Memory B cell (primary cell): ENCODE measurements around the gene SRGAP2B.
"Not testable (repeated sequence)": the region's sequence is repeated elsewhere in the genome, so short reads cannot be mapped to it uniquely, and the experiment has no call there.

Experiments used
- ATAC-seq: fragments of 150-1000 bp; cut with Tn5 transposase; 2 replicates; pipeline ENCODE4 v1.10.0; 2021; ENCODE audit warnings: low read depth, mild to moderate bottlenecking, moderate library complexity
- DNase-seq, 2 donors: peaks; one replicate each; pipeline ENCODE4 v3.0.0; 2022; ENCODE audit warnings: low spot score in 2 of 2
- H3K27ac Mint-ChIP-seq: one replicate; pipeline ENCODE4 v1.8.0; 2022; ENCODE audit warnings: mild to moderate bottlenecking, moderate library complexity, mixed read lengths
- H3K27me3 Mint-ChIP-seq: one replicate; pipeline ENCODE4 v1.8.0; 2022; ENCODE audit warnings: mixed read lengths
- H3K36me3 Mint-ChIP-seq: one replicate; pipeline ENCODE4 v1.8.0; 2022; ENCODE audit warnings: mild to moderate bottlenecking, mixed read lengths
- H3K4me1 Mint-ChIP-seq: one replicate; pipeline ENCODE4 v1.8.0; 2022; ENCODE audit warnings: mixed read lengths
- H3K4me3 Mint-ChIP-seq: one replicate; pipeline ENCODE4 v1.8.0; 2022; ENCODE audit warnings: mild to moderate bottlenecking, moderate library complexity, mixed read lengths
- H3K9me3 Mint-ChIP-seq: one replicate; pipeline ENCODE4 v1.8.0; 2022; ENCODE audit warnings: mixed read lengths

Gene SRGAP2B

GRCh38 chr1:145112703-145113102, 17.6 kb upstream of the SRGAP2B start:
- H3K27me3 Mint-ChIP-seq, H3K36me3 Mint-ChIP-seq, H3K27ac Mint-ChIP-seq, ATAC-seq, H3K4me1 Mint-ChIP-seq, H3K9me3 Mint-ChIP-seq, DNase-seq, H3K4me3 Mint-ChIP-seq: not testable (repeated sequence)

- DNase-seq, H3K36me3 Mint-ChIP-seq, ATAC-seq, H3K27ac Mint-ChIP-seq, H3K4me1 Mint-ChIP-seq, H3K9me3 Mint-ChIP-seq, H3K27me3 Mint-ChIP-seq, H3K4me3 Mint-ChIP-seq: not testable (repeated sequence)
These were observed 16.5 kb upstream of the SRGAP2B start for GRCh38 chr1:145111674-145112073.

DNA sequence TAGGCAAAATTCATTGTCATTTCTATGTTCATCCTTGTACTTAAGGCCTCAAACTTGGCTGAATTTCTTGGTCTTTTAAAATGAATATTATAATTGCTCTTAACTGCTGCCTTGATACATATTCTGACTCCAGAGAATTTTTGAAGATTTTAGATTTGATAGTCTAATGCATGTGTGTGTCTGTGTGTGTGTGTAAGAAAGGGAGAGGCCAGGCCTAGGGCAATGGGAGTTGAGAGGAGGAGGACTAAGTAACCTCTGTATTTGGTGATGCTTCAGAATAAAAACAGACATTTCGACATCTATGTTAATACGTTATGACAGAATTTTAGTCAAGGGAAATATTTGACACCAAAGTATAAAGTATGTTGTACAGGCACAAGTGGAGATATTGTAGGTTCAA, 8.2 kb upstream of the SRGAP2B start:
- not testable (repeated sequence) for H3K4me3 Mint-ChIP-seq, H3K36me3 Mint-ChIP-seq, H3K27me3 Mint-ChIP-seq, H3K4me1 Mint-ChIP-seq, ATAC-seq, DNase-seq, H3K27ac Mint-ChIP-seq, H3K9me3 Mint-ChIP-seq

DNA sequence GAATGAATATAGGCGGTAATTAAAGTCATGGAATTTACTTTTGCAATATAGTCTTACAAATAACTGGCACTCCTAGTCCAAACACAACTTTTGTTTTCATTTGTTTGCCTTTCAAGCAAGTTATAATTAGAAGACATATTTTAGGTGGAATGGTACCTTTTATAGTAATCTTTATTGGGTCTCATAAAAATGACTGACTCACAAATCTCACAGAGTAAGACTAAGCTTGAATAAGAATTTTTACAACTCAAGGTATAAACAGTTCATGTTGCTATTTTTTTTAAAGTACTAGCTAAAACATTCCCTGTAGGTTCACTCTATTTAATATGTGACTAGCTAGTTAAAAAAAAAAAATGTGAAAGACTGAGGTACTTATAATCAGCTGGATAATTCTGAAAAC, 6.6 kb upstream of the SRGAP2B start:
- H3K4me1 Mint-ChIP-seq, DNase-seq, H3K27me3 Mint-ChIP-seq, H3K9me3 Mint-ChIP-seq, ATAC-seq, H3K27ac Mint-ChIP-seq, H3K4me3 Mint-ChIP-seq, H3K36me3 Mint-ChIP-seq: not testable (repeated sequence)

DNA sequence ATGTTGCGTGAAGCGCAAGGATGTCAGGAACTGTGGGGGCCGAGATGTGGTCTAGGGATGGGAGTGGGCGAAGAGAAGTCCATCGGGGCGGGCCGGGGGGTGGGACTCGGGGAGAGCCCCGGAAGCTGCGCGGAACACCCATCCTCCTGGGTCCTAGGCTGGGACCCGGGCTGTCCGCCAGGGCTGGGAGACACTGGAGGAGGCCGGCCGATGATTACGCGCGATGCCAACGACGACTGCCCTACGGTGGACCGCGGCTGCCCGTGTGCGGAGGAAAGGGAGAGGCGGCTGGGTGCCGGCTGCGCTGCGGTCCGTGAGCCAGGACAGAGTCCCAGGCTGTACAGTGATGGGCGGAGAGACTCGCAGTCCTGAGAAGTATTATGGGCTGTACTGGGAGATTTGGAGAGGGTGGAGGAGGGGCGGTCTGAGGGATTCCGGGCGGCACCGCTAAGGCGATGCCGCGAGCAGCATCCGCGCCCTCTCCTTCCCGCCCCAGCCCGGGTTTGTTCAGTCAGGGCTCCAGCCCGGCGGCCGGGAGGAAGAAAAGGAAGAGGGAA, 395 bp downstream of the SRGAP2B start:
- not testable (repeated sequence) for H3K9me3 Mint-ChIP-seq, H3K36me3 Mint-ChIP-seq, H3K4me1 Mint-ChIP-seq, H3K27me3 Mint-ChIP-seq, H3K27ac Mint-ChIP-seq
- DNase-seq (peak in 1 of 2 donors; percentile 16), ATAC-seq (peak; percentile 3)
- H3K4me3 Mint-ChIP-seq = peak overlapping the region; percentile 58

DNA sequence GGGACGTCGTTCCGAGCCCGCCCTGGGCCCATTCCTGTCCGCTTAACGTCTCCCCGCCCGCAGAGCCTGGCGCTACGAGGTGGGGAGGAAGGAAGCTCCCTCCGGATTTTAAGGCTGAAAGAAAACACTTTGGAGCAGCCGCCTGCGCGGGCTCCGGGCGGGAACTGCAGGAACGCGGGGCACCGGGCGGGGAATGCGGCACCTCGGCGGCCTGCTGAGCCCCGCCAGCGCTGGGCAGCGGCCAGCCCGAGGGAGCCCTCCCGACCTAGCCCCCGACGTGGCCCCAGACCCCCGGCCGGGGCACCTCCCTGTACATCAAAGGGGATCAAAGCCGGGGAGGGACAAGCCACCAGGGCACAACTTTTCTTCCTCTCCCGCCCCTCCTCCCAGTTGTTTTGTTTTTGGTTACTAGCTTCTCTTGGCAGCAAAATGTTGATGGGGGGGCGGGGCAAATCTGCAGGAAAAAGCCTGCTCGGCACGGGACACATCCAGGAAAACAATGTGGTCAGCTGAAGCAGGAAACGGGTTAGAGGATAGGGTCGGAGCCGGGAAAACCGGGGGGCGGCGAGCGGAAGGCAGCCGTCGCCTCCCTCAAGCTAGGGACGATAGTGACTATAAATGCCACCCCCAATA, 1.5 kb downstream of the SRGAP2B start:
- H3K27me3 Mint-ChIP-seq, H3K9me3 Mint-ChIP-seq, H3K36me3 Mint-ChIP-seq, ATAC-seq, H3K4me1 Mint-ChIP-seq: not testable (repeated sequence)
- H3K27ac Mint-ChIP-seq = peak overlapping the region; percentile 80
- peak in 1 of 2 donors; percentile 27 for DNase-seq
- H3K4me3 Mint-ChIP-seq = peak overlapping the region; percentile 96

- DNase-seq, H3K4me3 Mint-ChIP-seq, H3K27me3 Mint-ChIP-seq, H3K27ac Mint-ChIP-seq, H3K4me1 Mint-ChIP-seq, H3K36me3 Mint-ChIP-seq, ATAC-seq, H3K9me3 Mint-ChIP-seq: not testable (repeated sequence)
These were observed 12.5 kb downstream of the SRGAP2B start for GRCh38 chr1:145082483-145083255.

DNA sequence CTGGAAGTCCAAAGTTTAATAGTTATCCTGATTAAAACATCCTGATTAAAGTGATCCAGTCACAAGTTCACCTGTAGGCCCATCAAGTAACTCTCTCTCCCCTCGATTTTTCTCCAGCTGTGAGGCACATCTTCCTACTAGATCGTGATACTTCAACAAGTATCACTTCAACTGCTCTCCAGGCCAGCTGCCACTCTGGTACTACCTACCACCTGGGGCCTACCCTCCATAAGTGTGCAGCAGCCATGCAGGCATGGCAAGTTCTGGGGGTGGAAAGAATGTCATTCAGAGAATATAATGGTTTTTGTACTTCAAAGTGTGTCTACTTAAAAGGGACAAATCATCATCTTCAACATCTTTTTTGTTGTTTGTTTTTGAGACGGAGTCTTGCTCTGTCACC, 14.9 kb downstream of the SRGAP2B start:
- not testable (repeated sequence) for H3K4me1 Mint-ChIP-seq, H3K27me3 Mint-ChIP-seq, ATAC-seq, H3K27ac Mint-ChIP-seq, DNase-seq, H3K9me3 Mint-ChIP-seq, H3K4me3 Mint-ChIP-seq, H3K36me3 Mint-ChIP-seq

DNA sequence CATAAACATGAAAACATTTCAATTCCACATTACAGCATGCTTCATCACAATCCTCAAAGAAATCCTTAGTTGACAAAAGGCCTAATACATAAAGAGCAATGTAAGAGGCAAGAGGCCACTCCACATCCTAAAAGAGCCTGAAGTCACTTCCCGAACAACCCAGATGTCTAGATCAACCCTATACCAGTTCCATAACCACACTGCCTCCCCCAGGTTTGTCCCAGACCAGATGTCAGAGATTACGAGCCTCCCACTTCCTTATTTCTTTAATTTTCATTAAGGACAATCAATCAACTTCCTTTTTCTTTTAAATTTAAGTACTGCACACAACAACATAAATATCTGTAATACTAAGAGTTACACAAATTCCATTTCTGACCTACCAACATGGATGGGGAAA, 15.4 kb downstream of the SRGAP2B start:
- not testable (repeated sequence) for H3K36me3 Mint-ChIP-seq, H3K9me3 Mint-ChIP-seq, H3K27ac Mint-ChIP-seq, H3K4me1 Mint-ChIP-seq, H3K4me3 Mint-ChIP-seq, H3K27me3 Mint-ChIP-seq, DNase-seq
- peak; percentile 59 for ATAC-seq

GRCh38 chr1:145078787-145079370, 16.2 kb downstream of the SRGAP2B start:
- H3K4me1 Mint-ChIP-seq, H3K36me3 Mint-ChIP-seq, H3K27me3 Mint-ChIP-seq, DNase-seq, H3K27ac Mint-ChIP-seq, H3K9me3 Mint-ChIP-seq, H3K4me3 Mint-ChIP-seq, ATAC-seq: not testable (repeated sequence)

GRCh38 chr1:145077872-145078786, 17.0 kb downstream of the SRGAP2B start:
- not testable (repeated sequence) for DNase-seq, H3K9me3 Mint-ChIP-seq, H3K27me3 Mint-ChIP-seq, H3K4me1 Mint-ChIP-seq, H3K36me3 Mint-ChIP-seq, ATAC-seq, H3K27ac Mint-ChIP-seq, H3K4me3 Mint-ChIP-seq

GRCh38 chr1:145076877-145077276, 18.3 kb downstream of the SRGAP2B start:
- H3K36me3 Mint-ChIP-seq, H3K9me3 Mint-ChIP-seq, H3K4me1 Mint-ChIP-seq, DNase-seq, H3K27ac Mint-ChIP-seq, H3K4me3 Mint-ChIP-seq, ATAC-seq, H3K27me3 Mint-ChIP-seq: not testable (repeated sequence)

- ATAC-seq, H3K4me1 Mint-ChIP-seq, H3K27me3 Mint-ChIP-seq, H3K27ac Mint-ChIP-seq, DNase-seq, H3K36me3 Mint-ChIP-seq, H3K9me3 Mint-ChIP-seq, H3K4me3 Mint-ChIP-seq: not testable (repeated sequence)
These were observed 21.0 kb downstream of the SRGAP2B start for GRCh38 chr1:145074021-145074559.
